ENCODE results near the gene PCARE.

PCARE gene

GRCh38 chr2:29063056-29063455 is 11.3 kb downstream of the PCARE start:
- DNase-seq (ENCODE audit: low spot score), result no peak

DNA sequence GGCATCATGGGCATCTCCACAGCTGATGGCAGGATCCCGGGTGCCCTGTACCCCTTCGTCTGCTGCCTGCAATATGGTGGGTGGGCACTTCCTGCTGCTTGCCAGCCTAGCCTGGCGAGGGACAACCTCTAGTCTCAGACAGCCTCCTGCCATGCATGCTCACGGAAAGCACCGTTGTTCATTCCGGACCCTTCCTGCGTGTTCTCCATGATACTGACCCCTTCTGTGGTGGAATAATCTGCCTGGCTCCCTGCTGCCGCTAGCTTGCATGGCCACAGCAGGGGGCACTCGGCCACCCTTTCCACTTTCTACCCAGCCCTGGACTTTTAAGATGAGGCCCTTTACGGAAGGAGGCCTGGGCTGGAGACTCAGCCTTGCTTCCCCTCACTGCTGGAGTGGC is 12.0 kb downstream of the PCARE start:
- DNase-seq (ENCODE audit: low spot score), result no peak

DNA sequence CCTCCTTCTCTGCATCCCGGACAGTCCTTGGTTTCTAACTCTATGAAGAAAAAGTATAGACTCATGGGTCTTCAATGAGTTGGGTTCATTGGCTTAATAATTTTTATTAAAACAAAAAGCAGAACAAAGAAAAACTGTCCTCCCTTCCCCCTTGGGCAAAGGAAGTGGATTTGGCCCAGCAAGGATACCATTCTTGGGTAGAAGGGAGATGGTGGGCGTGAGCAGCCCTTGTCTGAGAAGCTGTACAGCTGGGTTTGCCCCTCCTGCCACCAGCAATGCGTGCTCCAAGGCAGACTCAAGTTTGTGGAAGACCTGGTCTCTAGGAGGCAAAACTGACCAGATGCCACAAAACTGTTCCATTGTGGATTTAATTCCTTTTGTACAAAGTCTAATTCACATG is 12.7 kb downstream of the PCARE start:
- DNase-seq (ENCODE audit: low spot score), result no peak

- DNase-seq (ENCODE audit: low spot score), result no peak
Measured at GRCh38 chr2:29061176-29061575, 13.1 kb downstream of the PCARE start.

- DNase-seq (ENCODE audit: low spot score), result no peak
Measured at GRCh38 chr2:29060441-29060840, 13.9 kb downstream of the PCARE start.

GRCh38 chr2:29059624-29060023 is 14.7 kb downstream of the PCARE start:
- no peak for DNase-seq (ENCODE audit: low spot score)

DNA sequence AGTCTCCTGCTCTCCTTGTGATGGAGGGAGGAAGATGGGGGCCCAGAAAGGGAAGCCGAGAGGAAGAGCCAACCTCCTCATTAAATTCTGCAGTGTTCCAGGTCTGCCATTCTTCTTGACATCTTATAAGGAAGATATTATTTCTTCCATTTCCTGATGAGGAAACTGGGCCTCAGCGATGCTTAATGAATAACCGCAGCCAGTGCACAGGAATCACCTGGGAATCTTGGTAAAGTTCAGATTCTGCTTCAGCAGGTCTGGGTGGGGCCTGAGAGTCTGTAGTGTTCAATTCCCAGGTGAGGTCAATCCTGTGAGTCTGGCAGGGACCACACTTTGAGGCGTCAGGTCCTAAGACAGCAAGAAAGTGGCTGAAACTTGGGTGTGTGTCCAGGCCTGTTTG is 17.3 kb downstream of the PCARE start:
- no peak for DNase-seq (ENCODE audit: low spot score)

DNA sequence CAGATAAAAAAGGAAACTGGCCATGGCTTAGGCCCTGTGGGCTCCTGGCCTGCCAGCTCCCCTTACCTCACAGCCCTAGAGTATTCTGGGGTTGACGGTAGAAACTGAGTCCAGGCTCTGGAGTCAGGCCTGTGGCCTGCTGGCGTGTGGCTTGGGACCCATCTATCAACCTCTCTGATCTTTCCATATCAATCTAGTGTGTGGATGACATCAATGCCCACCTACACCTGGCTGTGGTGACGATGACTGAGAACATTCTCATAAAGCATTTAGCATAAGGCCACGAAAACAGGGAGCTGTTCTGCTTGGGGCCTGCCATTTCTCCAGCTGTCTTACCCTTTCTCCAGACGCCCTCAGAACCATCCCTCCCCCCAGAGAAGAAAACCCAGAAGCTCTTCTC is 17.9 kb downstream of the PCARE start:
- no peak for DNase-seq (ENCODE audit: low spot score)

DNA sequence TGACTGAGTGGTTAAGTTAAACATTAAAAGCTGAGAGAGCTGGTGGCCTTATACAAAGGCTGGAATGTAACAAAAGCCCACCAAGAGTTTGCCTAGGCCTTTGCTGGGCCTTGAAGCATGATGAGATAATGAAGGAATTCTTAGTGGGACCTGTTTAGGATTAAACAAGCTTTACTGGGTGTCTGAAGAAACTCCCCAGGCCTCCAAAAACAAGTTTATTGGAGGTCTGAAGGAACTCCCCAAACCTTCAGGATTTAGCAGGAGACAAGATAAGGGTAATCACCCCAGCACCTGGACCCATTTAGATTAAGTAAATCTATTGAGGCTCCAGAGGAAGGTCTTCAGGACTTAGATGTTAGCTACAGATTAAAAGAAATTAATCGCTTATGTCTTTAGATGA is 18.7 kb downstream of the PCARE start:
- DNase-seq (ENCODE audit: low spot score), result no peak

- DNase-seq (ENCODE audit: low spot score), result no peak
Measured at GRCh38 chr2:29054430-29054829, 19.9 kb downstream of the PCARE start.

GRCh38 chr2:29053670-29054400 is 20.5 kb downstream of the PCARE start:
- DNase-seq (ENCODE audit: low spot score), result no peak

GRCh38 chr2:29053223-29053622 is 21.1 kb downstream of the PCARE start:
- no peak for DNase-seq (ENCODE audit: low spot score)

DNA sequence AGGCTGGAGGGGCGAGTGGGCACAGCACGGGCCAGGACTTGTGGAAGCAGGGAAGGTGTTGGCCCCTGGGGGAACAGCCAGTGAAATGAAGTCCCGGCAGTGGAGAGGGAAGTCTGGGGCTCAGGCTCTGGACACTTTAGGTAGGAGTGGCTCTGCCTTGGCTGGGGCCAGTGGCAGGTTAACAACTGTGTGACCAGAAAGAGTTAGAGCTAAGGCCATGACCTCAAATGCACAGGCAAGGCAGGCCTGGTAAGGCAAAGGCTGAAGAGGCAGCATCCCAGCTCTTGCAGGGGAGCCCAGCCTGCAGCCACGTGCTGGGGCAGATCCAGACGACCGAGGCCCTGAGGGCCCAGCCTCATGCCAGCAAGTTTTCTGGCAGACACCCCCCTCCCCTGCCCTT is 21.5 kb downstream of the PCARE start:
- DNase-seq (ENCODE audit: low spot score), result no peak

DNA sequence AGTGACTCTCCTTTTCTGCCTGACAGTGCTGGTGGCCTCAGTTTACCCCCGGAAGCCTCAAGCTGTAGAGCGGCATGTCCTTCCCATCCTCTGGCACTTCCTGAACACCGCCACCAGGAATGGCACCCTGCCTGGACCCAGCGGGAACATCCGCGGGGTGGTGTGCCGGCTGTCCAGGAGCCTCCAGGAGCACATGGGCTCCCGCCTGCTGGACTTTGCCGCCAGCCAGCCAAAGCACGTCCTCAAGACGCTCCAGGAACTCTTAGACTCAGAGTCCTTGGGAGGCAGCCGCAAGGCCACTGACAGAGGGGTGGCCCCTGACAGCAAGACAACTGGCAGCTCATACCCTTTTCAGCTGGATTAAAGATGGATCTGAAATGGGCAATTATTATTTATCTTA is 22.6 kb downstream of the PCARE start:
- DNase-seq (ENCODE audit: low spot score), result no peak

GRCh38 chr2:29050591-29050990 is 23.7 kb downstream of the PCARE start:
- no peak for DNase-seq (ENCODE audit: low spot score)

DNA sequence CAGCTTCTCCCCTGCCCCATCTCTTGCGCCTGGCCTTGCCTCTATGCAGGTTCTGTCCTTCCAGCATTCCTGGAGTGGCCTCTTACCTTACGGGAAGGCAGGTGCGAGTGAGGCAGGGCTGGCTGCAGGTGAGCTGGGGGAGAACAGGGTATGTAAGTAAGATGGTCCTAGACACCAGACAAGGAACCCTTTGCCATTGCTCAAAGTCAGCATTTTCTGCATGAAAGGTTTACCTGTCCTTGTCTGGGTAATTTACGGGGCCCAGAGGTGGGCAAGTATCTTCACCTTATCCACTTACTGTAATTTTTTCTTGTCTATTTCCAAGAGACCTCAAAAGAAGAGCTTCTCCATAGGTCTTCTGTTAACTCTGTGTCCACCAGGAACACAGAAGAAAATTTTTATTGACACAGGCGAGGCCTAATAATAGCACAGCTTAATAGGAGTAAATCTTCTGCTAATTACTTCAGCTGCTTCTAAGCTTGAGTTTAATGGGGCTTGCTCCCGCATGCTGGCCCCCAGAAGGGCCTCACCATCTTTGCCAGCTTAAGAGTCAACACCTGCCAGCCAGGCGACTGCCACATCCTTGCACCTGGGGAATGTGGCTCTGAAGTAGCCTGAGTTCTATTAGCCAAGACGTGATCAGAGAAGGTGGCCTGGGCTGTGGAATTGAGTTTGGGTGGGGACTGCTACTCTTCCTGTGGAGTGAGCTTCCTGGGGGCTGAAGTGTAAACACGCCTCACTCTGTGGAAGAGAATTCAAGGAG is 27.1 kb downstream of the PCARE start:
- DNase-seq (ENCODE audit: low spot score), result no peak

DNA sequence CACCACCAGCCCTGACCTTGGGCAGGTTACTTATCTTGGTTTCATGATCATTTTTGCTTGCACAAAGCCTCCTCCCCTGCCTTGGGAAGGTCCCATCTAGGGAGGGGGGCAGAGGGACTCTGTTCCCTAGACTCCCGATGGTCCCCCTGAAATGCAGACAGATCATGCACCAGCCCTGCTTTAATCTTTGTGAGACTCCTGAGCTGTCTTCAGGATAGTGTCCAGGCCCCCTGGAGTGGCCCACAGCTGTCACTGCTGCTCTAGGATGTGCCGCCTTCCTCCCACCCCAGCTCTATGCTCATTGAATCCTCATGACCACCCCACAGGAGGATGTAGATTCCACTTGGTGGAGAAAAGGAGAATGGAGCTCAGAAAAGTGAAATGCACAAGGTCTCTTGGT is 28.0 kb downstream of the PCARE start:
- DNase-seq (ENCODE audit: low spot score), result no peak

DNA sequence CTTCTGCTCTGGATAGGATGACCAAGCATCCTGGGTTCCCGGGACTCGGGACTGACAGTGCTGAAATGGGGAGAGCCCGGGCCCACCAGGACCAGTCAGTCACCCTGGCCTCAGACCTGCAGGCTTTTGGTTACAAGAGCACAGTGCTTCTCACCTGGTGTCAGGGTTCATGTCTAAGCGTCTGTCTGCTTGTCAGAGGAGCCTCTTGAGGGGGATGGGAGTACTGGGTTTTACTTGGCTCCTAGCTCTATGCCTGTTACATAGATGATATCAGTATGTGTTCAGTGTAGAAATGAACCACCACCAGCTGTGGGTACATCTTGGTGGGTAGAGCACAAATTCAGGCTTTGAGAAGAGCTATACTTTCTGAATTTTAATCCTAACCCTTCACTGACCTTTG is 29.9 kb downstream of the PCARE start:
- DNase-seq (ENCODE audit: low spot score), result no peak

- DNase-seq (ENCODE audit: low spot score), result peak; percentile 26
Measured at GRCh38 chr2:29042561-29043075, 31.7 kb downstream of the PCARE start.

DNA sequence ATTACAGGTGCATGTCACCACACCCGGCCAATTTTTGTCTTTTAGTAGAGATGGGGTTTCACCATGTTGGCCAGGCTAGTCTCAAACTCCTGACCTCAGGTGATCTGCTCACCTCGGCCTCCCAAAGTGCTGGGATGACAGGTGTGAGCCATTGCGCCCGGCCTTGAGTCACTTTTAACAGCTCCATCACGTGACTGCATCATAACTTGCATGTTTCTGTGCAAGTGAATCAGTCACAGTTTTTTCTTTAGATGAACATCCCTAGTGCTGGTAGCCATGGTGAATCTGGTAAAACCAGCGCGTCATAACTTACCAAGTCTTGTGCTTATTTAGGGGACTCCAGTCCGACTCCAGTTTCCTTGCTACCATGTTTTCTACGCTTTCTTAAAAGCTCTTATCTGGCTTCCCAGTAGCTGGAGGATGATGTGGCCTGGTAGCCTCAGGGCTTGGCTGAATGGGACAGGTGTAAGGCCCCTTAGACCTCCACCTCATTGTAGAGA is 33.1 kb downstream of the PCARE start:
- no peak for DNase-seq (ENCODE audit: low spot score)

GRCh38 chr2:29040552-29040951 is 33.8 kb downstream of the PCARE start:
- no peak for DNase-seq (ENCODE audit: low spot score)

GRCh38 chr2:29039718-29040480 is 34.4 kb downstream of the PCARE start:
- no peak for DNase-seq (ENCODE audit: low spot score)

Measured in hematopoietic multipotent progenitor cell treated with erythropoietin and hydrocortisone succinate and interleukin-3 and kit ligand, for 15 days (in vitro differentiated cells).